ENCODE results near the gene GJD3. TPM values are rescaled to one million over a fixed set of nuclear protein-coding genes. Genes with fewer than 3 reads are reported as not detected.
"Not testable (repeated sequence)": the region's sequence is repeated elsewhere in the genome, so short reads cannot be mapped to it uniquely, and the experiment has no call there.

GJD3 gene
- total RNA-seq, 1 experiment from 2014 or later: 0.33 TPM

- Histone ChIP-seq H3K9me3 (ENCODE audit: control insufficient read depth, insufficient read depth, low read depth, low read length) (no peaks in the 10 kb centered on the region), H3K4me3 (ENCODE audit: low read depth in 2 of 2, low read length in 2 of 2) (no peak overlapping the region), H3K27ac (ENCODE audit: low read length) (no peak overlapping the region), H3K27me3 (ENCODE audit: control insufficient read depth, insufficient read depth, low read length) (no peaks in the 10 kb centered on the region), H3K4me1 (ENCODE audit: control insufficient read depth, insufficient read depth, low read length) (no peaks in the 10 kb centered on the region), H3K36me3 (ENCODE audit: control insufficient read depth, insufficient read depth, low read length) (no peaks in the 10 kb centered on the region)
- intact Hi-C loops (cut with micrococcal nuclease; ENCODE audit: unreplicated experiment) (no loop called here), in situ Hi-C loops (cut with HindIII; ENCODE audit: low pct_unique_long_range_greater_than_20kb, low sequenced_read_pairs) (no loop called here)
- ChIA-PET POLR2A (no interaction called here), CTCF (interaction anchor here (0.6 kb wide), 1 partner anchor 59 kb away, joined by 6 read pairs; no protein-coding TSS in a partner anchor)
- ATAC-seq (no peak), DNase-seq (ENCODE audit: low read depth, low spot score) (no peak)
- no TSS peak for BruUV-seq (replicated peaks)
- TF ChIP-seq REST (IDR thresholded peaks at IDR 0.05; ENCODE audit: insufficient read depth in 1 of 2, low read depth in 2 of 2, low read length in 1 of 2): no peak
Measured at GRCh38 chr17:40377832-40378231, 13.3 kb upstream of the GJD3 start.

- ATAC-seq; H3K9me3 ChIP-seq (ENCODE audit: control insufficient read depth, insufficient read depth, low read depth, low read length); H3K27me3 ChIP-seq (ENCODE audit: control insufficient read depth, insufficient read depth, low read length); H3K4me1 ChIP-seq (ENCODE audit: control insufficient read depth, insufficient read depth, low read length); POLR2A ChIA-PET; DNase-seq (ENCODE audit: low read depth, low spot score); H3K27ac ChIP-seq (ENCODE audit: low read length); in situ Hi-C loops (cut with HindIII; ENCODE audit: low pct_unique_long_range_greater_than_20kb, low sequenced_read_pairs); BruUV-seq (replicated peaks); intact Hi-C loops (cut with micrococcal nuclease; ENCODE audit: unreplicated experiment); CTCF ChIA-PET; H3K4me3 ChIP-seq (ENCODE audit: low read depth in 2 of 2, low read length in 2 of 2); H3K36me3 ChIP-seq (ENCODE audit: control insufficient read depth, insufficient read depth, low read length): not testable (repeated sequence)
Measured at GRCh38 chr17:40376541-40376940, 12.0 kb upstream of the GJD3 start.

- CTCF ChIA-PET; H3K27ac ChIP-seq (ENCODE audit: low read length); DNase-seq (ENCODE audit: low read depth, low spot score); H3K4me1 ChIP-seq (ENCODE audit: control insufficient read depth, insufficient read depth, low read length); intact Hi-C loops (cut with micrococcal nuclease; ENCODE audit: unreplicated experiment); in situ Hi-C loops (cut with HindIII; ENCODE audit: low pct_unique_long_range_greater_than_20kb, low sequenced_read_pairs); BruUV-seq (replicated peaks); H3K4me3 ChIP-seq (ENCODE audit: low read depth in 2 of 2, low read length in 2 of 2); H3K9me3 ChIP-seq (ENCODE audit: control insufficient read depth, insufficient read depth, low read depth, low read length); H3K36me3 ChIP-seq (ENCODE audit: control insufficient read depth, insufficient read depth, low read length); ATAC-seq; H3K27me3 ChIP-seq (ENCODE audit: control insufficient read depth, insufficient read depth, low read length): not testable (repeated sequence)
- POLR2A ChIA-PET: interaction anchor here (0.5 kb wide), 1 partner anchor 76 kb away, joined by 6 read pairs; no protein-coding TSS in a partner anchor
Measured at GRCh38 chr17:40375786-40376185, 11.2 kb upstream of the GJD3 start.

GRCh38 chr17:40374821-40375498 is 10.4 kb upstream of the GJD3 start:
- Histone ChIP-seq H3K4me3 (ENCODE audit: low read depth in 2 of 2, low read length in 2 of 2) (no peak overlapping the region), H3K27ac (ENCODE audit: low read length) (no peak overlapping the region), H3K36me3 (ENCODE audit: control insufficient read depth, insufficient read depth, low read length) (no peaks in the 10 kb centered on the region), H3K9me3 (ENCODE audit: control insufficient read depth, insufficient read depth, low read depth, low read length) (no peaks in the 10 kb centered on the region), H3K4me1 (ENCODE audit: control insufficient read depth, insufficient read depth, low read length) (no peaks in the 10 kb centered on the region), H3K27me3 (ENCODE audit: control insufficient read depth, insufficient read depth, low read length) (no peaks in the 10 kb centered on the region)
- TF ChIP-seq SIN3A (IDR thresholded peaks at IDR 0.05; ENCODE audit: borderline replicate concordance, insufficient read depth, low read depth, low read length) (no peak), REST (IDR thresholded peaks at IDR 0.05; ENCODE audit: insufficient read depth in 1 of 2, low read depth in 2 of 2, low read length in 1 of 2) (no peak), CTCF (IDR thresholded peaks at IDR 0.05) (no peak), TCF7L2 (IDR thresholded peaks at IDR 0.05; ENCODE audit: low read depth, low read length) (no peak), POLR2AphosphoS5 (IDR thresholded peaks at IDR 0.05; ENCODE audit: low read depth, low read length) (no peak)
- ATAC-seq (no peak), DNase-seq (ENCODE audit: low read depth, low spot score) (no peak)
- in situ Hi-C loops (cut with HindIII; ENCODE audit: low pct_unique_long_range_greater_than_20kb, low sequenced_read_pairs): no loop called here
- ChIA-PET POLR2A (interaction anchor here (0.5 to 0.6 kb wide), 2 partner anchors 76 to 444 kb away, joined by 3 to 6 read pairs; no protein-coding TSS in a partner anchor), CTCF (interaction anchor here (0.6 kb wide), 1 partner anchor 171 kb away, joined by 3 read pairs; no protein-coding TSS in a partner anchor)
- intact Hi-C loops (cut with micrococcal nuclease; ENCODE audit: unreplicated experiment): no loop called here
- no TSS peak for BruUV-seq (replicated peaks)
